Measurements from ENCODE around the gene LRG1. TPM values are rescaled to one million over a fixed set of nuclear protein-coding genes. Genes with fewer than 3 reads are reported as not detected.

The LRG1 gene
- total RNA-seq, 1 experiment from 2014 or later, result not detected

- ChIA-PET CTCF (no interaction called here), POLR2A (ENCODE audit: low non-redundant PET) (no interaction called here)
- Histone ChIP-seq H3K27ac (ENCODE audit: low read depth, low read length, poor library complexity, severe bottlenecking) (no peak overlapping the region), H3K4me3 (ENCODE audit: low read depth, low read length, poor library complexity, severe bottlenecking) (no peak overlapping the region), H3K27me3 (replicated peaks; ENCODE audit: insufficient read depth, low read depth, low read length, poor library complexity) (no peaks in the 10 kb centered on the region), H3K36me3 (ENCODE audit: insufficient read depth, low read length, poor library complexity, severe bottlenecking) (peaks cover 41% of the 10 kb centered on the region), H3K9me3 (ENCODE audit: low read depth, low read length, poor library complexity, severe bottlenecking) (no peaks in the 10 kb centered on the region), H3K4me1 (ENCODE audit: insufficient read depth, low read length, poor library complexity, severe bottlenecking) (no peaks in the 10 kb centered on the region)
- no TSS peak for BruUV-seq (replicated peaks)
- no peak for DNase-seq (ENCODE audit: low spot score)
- intact Hi-C loops (cut with micrococcal nuclease; ENCODE audit: unreplicated experiment), result no loop called here
- no peak for TF ChIP-seq CTCF (conservative IDR thresholded peaks at IDR 0.05; ENCODE audit: low read depth, low read length)
- no peak for TF ChIP-seq EZH2 (IDR thresholded peaks at IDR 0.05; ENCODE audit: borderline replicate concordance, low read depth, low read length, poor library complexity, severe bottlenecking)
These were observed 45.2 kb downstream of the LRG1 start for GRCh38 chr19:4494691-4495064.

GRCh38 chr19:4493929-4494690 is 45.7 kb downstream of the LRG1 start:
- H3K4me3 ChIP-seq (ENCODE audit: low read depth, low read length, poor library complexity, severe bottlenecking), result no peak overlapping the region
- H3K27ac ChIP-seq (ENCODE audit: low read depth, low read length, poor library complexity, severe bottlenecking), result no peak overlapping the region
- TF ChIP-seq CTCF (conservative IDR thresholded peaks at IDR 0.05; ENCODE audit: low read depth, low read length), result no peak
- H3K27me3 ChIP-seq (replicated peaks; ENCODE audit: insufficient read depth, low read depth, low read length, poor library complexity), result no peaks in the 10 kb centered on the region
- H3K36me3 ChIP-seq (ENCODE audit: insufficient read depth, low read length, poor library complexity, severe bottlenecking), result peaks cover 41% of the 10 kb centered on the region
- intact Hi-C loops (cut with micrococcal nuclease; ENCODE audit: unreplicated experiment), result no loop called here
- ChIA-PET CTCF (no interaction called here), POLR2A (ENCODE audit: low non-redundant PET) (no interaction called here)
- no peaks in the 10 kb centered on the region for H3K4me1 ChIP-seq (ENCODE audit: insufficient read depth, low read length, poor library complexity, severe bottlenecking)
- no peaks in the 10 kb centered on the region for H3K9me3 ChIP-seq (ENCODE audit: low read depth, low read length, poor library complexity, severe bottlenecking)
- BruUV-seq (replicated peaks), result no TSS peak
- no peak for DNase-seq (ENCODE audit: low spot score)

GRCh38 chr19:4493104-4493928 is 46.5 kb downstream of the LRG1 start:
- Histone ChIP-seq H3K27ac (ENCODE audit: low read depth, low read length, poor library complexity, severe bottlenecking) (no peak overlapping the region), H3K4me3 (ENCODE audit: low read depth, low read length, poor library complexity, severe bottlenecking) (no peak overlapping the region), H3K4me1 (ENCODE audit: insufficient read depth, low read length, poor library complexity, severe bottlenecking) (no peaks in the 10 kb centered on the region), H3K9me3 (ENCODE audit: low read depth, low read length, poor library complexity, severe bottlenecking) (no peaks in the 10 kb centered on the region), H3K36me3 (ENCODE audit: insufficient read depth, low read length, poor library complexity, severe bottlenecking) (peaks cover 35% of the 10 kb centered on the region), H3K27me3 (replicated peaks; ENCODE audit: insufficient read depth, low read depth, low read length, poor library complexity) (no peaks in the 10 kb centered on the region)
- BruUV-seq (replicated peaks), result no TSS peak
- DNase-seq (ENCODE audit: low spot score), result no peak
- ChIA-PET CTCF (no interaction called here), POLR2A (ENCODE audit: low non-redundant PET) (no interaction called here)
- intact Hi-C loops (cut with micrococcal nuclease; ENCODE audit: unreplicated experiment), result no loop called here
- TF ChIP-seq EZH2 (IDR thresholded peaks at IDR 0.05; ENCODE audit: borderline replicate concordance, low read depth, low read length, poor library complexity, severe bottlenecking), result no peak
- no peak for TF ChIP-seq CTCF (conservative IDR thresholded peaks at IDR 0.05; ENCODE audit: low read depth, low read length)

Data from A673 (cell line).